PC-3 (cell line): Measurements from ENCODE around the gene SYT15. TPM values are rescaled to one million over a fixed set of nuclear protein-coding genes. Genes with fewer than 3 reads are reported as not detected.
"Not testable (repeated sequence)": the region's sequence is repeated elsewhere in the genome, so short reads cannot be mapped to it uniquely, and the experiment has no call there.

Source experiments
- ATAC-seq: fragments of 200-7000 bp; cut with Tn5 transposase; 2 replicates; pipeline ENCODE4 v1.9.1; 2020; ENCODE audit warnings: mild to moderate bottlenecking, moderate library complexity
- Bru-seq: library from RNA; stranded (reverse); fragments of 400-500 nt; gene quantifications from one replicate; lab custom pipeline; 2021; lab: Mats Ljungman, UMichigan
- BruChase-seq, 2 experiments: library from RNA; stranded (reverse); fragments of 400-500 nt; gene quantifications; one replicate each; lab custom pipeline; 2021; lab: Mats Ljungman, UMichigan
- BruUV-seq: library from RNA; stranded (reverse); fragments of 400-500 nt; replicated peaks from 2 replicates; lab custom pipeline; 2021; lab: Mats Ljungman, UMichigan
- CTCF ChIA-PET: fragments of 300-600 bp; sonication (Branson Sonifier 250); formaldehyde crosslinking; loops from one replicate; lab custom pipeline; 2022; ENCODE audit warnings: antibody characterized with exemption; lab: Charles Lee
- POLR2A ChIA-PET: fragments of 300-600 bp; sonication (Branson Sonifier 250); formaldehyde crosslinking; loops from one replicate; lab custom pipeline; 2022; ENCODE audit warnings: antibody characterized with exemption; ENCODE audit not compliant: unreplicated experiment; lab: Charles Lee
- DNase-seq: peaks from one replicate; pipeline ENCODE4 v3.0.0-alpha.2; 2015
- H2AFZ ChIP-seq: fragments of 300-600 bp; sonication (generic); 2 replicates; pipeline ENCODE4 v1.6.0; 2016; ENCODE audit warnings: antibody characterized with exemption, low read length
- H3F3A ChIP-seq: fragments of 300-600 bp; sonication (generic); one replicate; pipeline ENCODE4 v1.6.0; 2017; ENCODE audit warnings: antibody characterized with exemption, low read length, control low read depth, mild to moderate bottlenecking; ENCODE audit not compliant: unreplicated experiment
- H3K27ac ChIP-seq: fragments of 300-600 bp; sonication (generic); 2 replicates; pipeline ENCODE4 v1.5.1; 2016; ENCODE audit warnings: mild to moderate bottlenecking, low read length
- H3K27me3 ChIP-seq: fragments of 300-600 bp; sonication (generic); 2 replicates; pipeline ENCODE4 v1.6.1; 2016; ENCODE audit warnings: low read length, mixed read lengths
- H3K36me3 ChIP-seq: fragments of 300-600 bp; sonication (generic); 2 replicates; pipeline ENCODE4 v1.6.1; 2016; ENCODE audit warnings: low read depth, mixed run types, low read length, mixed read lengths
- H3K4me1 ChIP-seq: fragments of 300-600 bp; sonication (generic); 2 replicates; pipeline ENCODE4 v1.5.1; 2016; ENCODE audit warnings: low read length; ENCODE audit not compliant: insufficient read depth
- H3K4me2 ChIP-seq: fragments of 300-600 bp; sonication (generic); 2 replicates; pipeline ENCODE4 v1.6.0; 2016; ENCODE audit warnings: low read length
- H3K4me3 ChIP-seq: fragments of 300-600 bp; sonication (generic); 2 replicates; pipeline ENCODE4 v1.5.1; 2016; ENCODE audit warnings: mild to moderate bottlenecking, low read length, mixed read lengths
- H3K79me2 ChIP-seq: fragments of 300-600 bp; sonication (generic); 2 replicates; pipeline ENCODE4 v1.6.1; 2017; ENCODE audit warnings: low read length, mixed read lengths
- H3K9ac ChIP-seq: fragments of 300-600 bp; sonication (generic); 2 replicates; pipeline ENCODE4 v1.6.0; 2016; ENCODE audit warnings: mild to moderate bottlenecking, low read length
- H3K9me2 ChIP-seq: fragments of 300-600 bp; sonication (generic); replicated peaks from 2 replicates; pipeline ENCODE4 v1.6.1; 2016; ENCODE audit warnings: mixed run types, low read length, mixed read lengths
- H3K9me3 ChIP-seq: fragments of 300-600 bp; sonication (generic); 2 replicates; pipeline ENCODE4 v1.6.1; 2016; ENCODE audit warnings: low read length, mixed read lengths
- H4K20me1 ChIP-seq: fragments of 300-600 bp; sonication (generic); 2 replicates; pipeline ENCODE4 v1.6.1; 2016; ENCODE audit warnings: low read length, mixed read lengths
- CTCF ChIP-seq: fragments of 300-600 bp; sonication (generic); conservative IDR thresholded peaks from 2 replicates; pipeline ENCODE4 v1.5.1; 2017; ENCODE audit warnings: antibody characterized with exemption, low read depth, mild to moderate bottlenecking, low read length
- EZH2 ChIP-seq: fragments of 300-600 bp; sonication (generic); IDR thresholded peaks from one replicate; pipeline ENCODE4 v1.6.1; 2017; ENCODE audit warnings: antibody characterized with exemption, mild to moderate bottlenecking, low read length; ENCODE audit not compliant: unreplicated experiment
- EZH2phosphoT487 ChIP-seq: fragments of 300-600 bp; sonication (generic); IDR thresholded peaks from 2 replicates; pipeline ENCODE4 v1.6.1; 2018; ENCODE audit warnings: mild to moderate bottlenecking, antibody characterized with exemption, low read length, borderline replicate concordance
- intact Hi-C: fragments of 100-400 bp; cut with micrococcal nuclease; formaldehyde crosslinking; loops from 2 replicates; pipeline ENCODE4 v1.9.0; 2023
- long read RNA-seq: library from polyadenylated mRNA; unstranded; transcript quantifications from one replicate; pipeline ENCODE4 v2.0.0, GENCODE V29; 2021; ENCODE audit not compliant: unreplicated experiment
- total RNA-seq: library from RNA; depleted of rRNA; stranded (reverse); fragments of >200 nt; gene quantifications from 2 replicates; pipeline ENCODE4 v1.2.3, GENCODE V29; 2014; rRNA removed

SYT15 gene
- total RNA-seq (not detected in 2 replicates), Bru-seq, nascent RNA (not detected), BruChase-seq, experiment 1, labeled RNA remaining after a 6-hour chase (percentile 9 among the genes with signal in this experiment), BruChase-seq, experiment 2, labeled RNA remaining after a 2-hour chase (percentile 15 among the genes with signal in this experiment)
- long read RNA-seq, partial matches to known transcripts = 0 of 1 reads
- long read RNA-seq, other reads (novel, unspliced or antisense) = 1 of 1 reads

GRCh38 chr10:46578474-46579178 is at the start of gene SYT15:
Gene SYT15, plus strand, starts transcription at chr10:46579128. Its CDS starts 41 bp downstream, at chr10:46579169.
- POLR2A ChIA-PET, H3F3A ChIP-seq, H2AFZ ChIP-seq, H3K4me1 ChIP-seq, H3K4me2 ChIP-seq, BruUV-seq, H3K9me3 ChIP-seq, ATAC-seq, H3K27me3 ChIP-seq, H3K9ac ChIP-seq, H3K4me3 ChIP-seq, H3K9me2 ChIP-seq, H3K36me3 ChIP-seq, H4K20me1 ChIP-seq, H3K27ac ChIP-seq, H3K79me2 ChIP-seq, DNase-seq, intact Hi-C loops, CTCF ChIA-PET: not testable (repeated sequence)

GRCh38 chr10:46529742-46530141 is 49.2 kb upstream of the SYT15 start:
- POLR2A ChIA-PET, H3K9ac ChIP-seq: not testable (repeated sequence)

GRCh38 chr10:46530249-46531186 is 48.4 kb upstream of the SYT15 start:
- no peaks in the 10 kb centered on the region for H3K79me2 ChIP-seq
- no peak overlapping the region for H2AFZ ChIP-seq
- ChIA-PET POLR2A (no interaction called here), CTCF (no interaction called here)
- H3K4me2 ChIP-seq = no peak overlapping the region
- DNase-seq = no peak
- H3K4me3 ChIP-seq = no peak overlapping the region
- no peaks in the 10 kb centered on the region for H3K9me3 ChIP-seq
- H3K9me2 ChIP-seq = no peaks in the 10 kb centered on the region
- H3K36me3 ChIP-seq = no peaks in the 10 kb centered on the region
- no peaks in the 10 kb centered on the region for H4K20me1 ChIP-seq
- no peak overlapping the region for H3K9ac ChIP-seq
- TF ChIP-seq EZH2phosphoT487 (no peak), CTCF (no peak), EZH2 (no peak)
- H3K4me1 ChIP-seq = peaks cover 4% of the 10 kb centered on the region
- no TSS peak for BruUV-seq
- no peaks in the 10 kb centered on the region for H3K27me3 ChIP-seq
- H3K27ac ChIP-seq = no peak overlapping the region
- intact Hi-C loops = no loop called here
- peaks cover under 1% of the 10 kb centered on the region for H3F3A ChIP-seq
- ATAC-seq = no peak

More at GRCh38 chr10:46529742-46530141, 49.2 kb upstream of the SYT15 start:
- ATAC-seq, H2AFZ ChIP-seq, H3K27me3 ChIP-seq, H3K9me2 ChIP-seq, H3K4me3 ChIP-seq, H3F3A ChIP-seq, H3K27ac ChIP-seq, DNase-seq, intact Hi-C loops, H4K20me1 ChIP-seq, H3K36me3 ChIP-seq, BruUV-seq, CTCF ChIA-PET, H3K9me3 ChIP-seq, H3K4me2 ChIP-seq, H3K79me2 ChIP-seq: not testable (repeated sequence)
- H3K4me1 ChIP-seq = peaks cover 12% of the 10 kb centered on the region

- H3K27me3 ChIP-seq, H3K9ac ChIP-seq, POLR2A ChIA-PET, H3K27ac ChIP-seq, H3K9me3 ChIP-seq, CTCF ChIA-PET, H3K79me2 ChIP-seq, H4K20me1 ChIP-seq, H3K9me2 ChIP-seq, intact Hi-C loops, H2AFZ ChIP-seq, BruUV-seq, H3K4me3 ChIP-seq, H3F3A ChIP-seq, DNase-seq, H3K36me3 ChIP-seq, H3K4me2 ChIP-seq, H3K4me1 ChIP-seq, ATAC-seq: not testable (repeated sequence)
Measured at GRCh38 chr10:46532256-46532655, 46.7 kb upstream of the SYT15 start.
